ENCODE measurements around the gene F11.

F11 gene

GRCh38 chr4:186299291-186299690 lies 33.3 kb downstream of the F11 start:
- TF ChIP-seq YY1 (IDR thresholded peaks at IDR 0.05; ENCODE audit: low read depth) (no peak), NFIC (IDR thresholded peaks at IDR 0.05) (no peak)

GRCh38 chr4:186300659-186301390 lies 34.8 kb downstream of the F11 start:
- TF ChIP-seq TAF1 (IDR thresholded peaks at IDR 0.05; ENCODE audit: low read depth) (no peak), REST (IDR thresholded peaks at IDR 0.05; ENCODE audit: low read depth) (no peak), TEAD4 (IDR thresholded peaks at IDR 0.05) (no peak), RAD21 (IDR thresholded peaks at IDR 0.05; ENCODE audit: low read depth) (no peak), CEBPB (IDR thresholded peaks at IDR 0.05) (no peak), TCF12 (IDR thresholded peaks at IDR 0.05; ENCODE audit: low read depth) (no peak), NFIC (IDR thresholded peaks at IDR 0.05) (no peak), CREB1 (IDR thresholded peaks at IDR 0.05; ENCODE audit: low read depth) (no peak), FOXM1 (IDR thresholded peaks at IDR 0.05; ENCODE audit: borderline replicate concordance, low read depth) (no peak)

- TF ChIP-seq NFIC (IDR thresholded peaks at IDR 0.05) (no peak), USF1 (IDR thresholded peaks at IDR 0.05) (no peak), RAD21 (IDR thresholded peaks at IDR 0.05; ENCODE audit: low read depth) (no peak), MAX (IDR thresholded peaks at IDR 0.05) (no peak), CREB1 (IDR thresholded peaks at IDR 0.05; ENCODE audit: low read depth) (no peak), FOXM1 (IDR thresholded peaks at IDR 0.05; ENCODE audit: borderline replicate concordance, low read depth) (no peak), CEBPB (IDR thresholded peaks at IDR 0.05) (no peak), ZBTB7A (IDR thresholded peaks at IDR 0.05; ENCODE audit: low read depth) (no peak), TAF1 (IDR thresholded peaks at IDR 0.05; ENCODE audit: low read depth) (no peak), REST (IDR thresholded peaks at IDR 0.05; ENCODE audit: low read depth) (no peak), EGR1 (IDR thresholded peaks at IDR 0.05) (no peak)
These were observed 38.2 kb downstream of the F11 start for GRCh38 chr4:186304216-186304615.

- TF ChIP-seq RAD21 (IDR thresholded peaks at IDR 0.05; ENCODE audit: low read depth) (no peak), TAF1 (IDR thresholded peaks at IDR 0.05; ENCODE audit: low read depth) (no peak), MAX (IDR thresholded peaks at IDR 0.05) (no peak), CREB1 (IDR thresholded peaks at IDR 0.05; ENCODE audit: low read depth) (no peak), YY1 (IDR thresholded peaks at IDR 0.05; ENCODE audit: low read depth) (no peak), USF1 (IDR thresholded peaks at IDR 0.05) (no peak), CEBPB (IDR thresholded peaks at IDR 0.05) (no peak), ZBTB7A (IDR thresholded peaks at IDR 0.05; ENCODE audit: low read depth) (no peak), EP300 (IDR thresholded peaks at IDR 0.05; ENCODE audit: borderline replicate concordance) (no peak), FOXM1 (IDR thresholded peaks at IDR 0.05; ENCODE audit: borderline replicate concordance, low read depth) (no peak), TCF12 (IDR thresholded peaks at IDR 0.05; ENCODE audit: low read depth) (no peak), NFIC (IDR thresholded peaks at IDR 0.05) (no peak)
These were observed 39.0 kb downstream of the F11 start for GRCh38 chr4:186304866-186305505.

GRCh38 chr4:186307497-186307896 lies 41.5 kb downstream of the F11 start:
- TF ChIP-seq TCF12 (IDR thresholded peaks at IDR 0.05; ENCODE audit: low read depth) (no peak), NFIC (IDR thresholded peaks at IDR 0.05) (no peak), ZBTB7A (IDR thresholded peaks at IDR 0.05; ENCODE audit: low read depth) (no peak), EGR1 (IDR thresholded peaks at IDR 0.05) (no peak), REST (IDR thresholded peaks at IDR 0.05; ENCODE audit: low read depth) (no peak), CEBPB (IDR thresholded peaks at IDR 0.05) (no peak), RAD21 (IDR thresholded peaks at IDR 0.05; ENCODE audit: low read depth) (no peak), TEAD4 (IDR thresholded peaks at IDR 0.05) (no peak), EP300 (IDR thresholded peaks at IDR 0.05; ENCODE audit: borderline replicate concordance) (no peak), MAX (IDR thresholded peaks at IDR 0.05) (no peak), FOXM1 (IDR thresholded peaks at IDR 0.05; ENCODE audit: borderline replicate concordance, low read depth) (no peak), YY1 (IDR thresholded peaks at IDR 0.05; ENCODE audit: low read depth) (no peak), CREB1 (IDR thresholded peaks at IDR 0.05; ENCODE audit: low read depth) (no peak), TAF1 (IDR thresholded peaks at IDR 0.05; ENCODE audit: low read depth) (no peak), USF1 (IDR thresholded peaks at IDR 0.05) (no peak)

All from Ishikawa (cell line).